SKM-1 treated with dmso at 0.1 percent for 144 hours (cell line): ENCODE data around the gene ANKRD11.

ENCODE experiments used
- DNase-seq: peaks from one replicate; lab custom pipeline; 2025; ENCODE audit not compliant: unreplicated experiment; lab: John Stamatoyannopoulos, UW

Gene ANKRD11

DNA sequence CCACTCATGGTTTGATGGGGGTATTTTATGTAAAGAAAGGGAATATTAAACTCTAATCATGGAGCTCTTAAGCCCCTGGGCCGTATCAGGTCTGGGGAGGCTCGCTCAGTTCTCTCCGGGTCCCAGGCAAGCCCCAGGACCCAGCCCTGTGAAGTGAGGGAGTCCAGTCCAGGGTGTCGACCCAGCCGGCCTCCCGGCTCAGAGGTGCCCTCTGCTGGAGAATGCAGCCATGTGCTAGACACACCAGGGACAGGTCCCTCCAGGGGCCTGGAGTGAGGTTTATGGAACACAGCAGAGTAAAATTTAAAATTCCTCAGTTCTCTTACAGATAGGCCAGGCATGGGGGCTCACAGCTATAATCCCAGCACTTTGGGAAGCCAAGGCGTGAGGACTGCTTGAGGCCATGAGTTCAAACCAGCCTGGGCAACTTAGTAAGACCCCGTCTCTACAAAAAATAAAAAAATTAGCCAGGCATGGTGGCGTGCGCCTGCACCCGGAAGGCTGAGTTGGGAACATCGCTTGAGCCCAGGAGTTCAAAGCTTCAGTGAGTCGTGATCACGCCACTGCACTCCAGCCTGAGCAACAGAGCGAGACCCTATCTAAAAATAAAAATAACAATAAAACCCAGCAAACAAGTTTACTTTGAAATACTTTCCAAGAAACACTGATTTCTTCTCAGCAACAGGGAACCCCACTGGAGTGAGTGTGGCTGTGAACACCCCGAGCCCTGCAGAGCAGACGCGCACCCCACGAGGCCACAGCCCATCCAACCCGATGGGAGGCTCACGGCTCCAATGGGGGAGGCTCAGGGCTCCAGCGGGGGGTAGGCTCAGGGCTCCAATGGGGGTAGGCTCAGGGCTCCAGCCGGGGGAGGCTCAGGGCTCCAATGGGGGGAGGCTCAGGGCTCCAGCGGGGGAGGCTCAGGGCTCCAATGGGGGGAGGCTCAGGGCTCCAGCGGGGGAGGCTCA lies 200.6 kb downstream of the ANKRD11 start:
- peak; percentile 56 for DNase-seq

GRCh38 chr16:89288966-89289365 lies 201.4 kb downstream of the ANKRD11 start:
- DNase-seq = no peak

DNA sequence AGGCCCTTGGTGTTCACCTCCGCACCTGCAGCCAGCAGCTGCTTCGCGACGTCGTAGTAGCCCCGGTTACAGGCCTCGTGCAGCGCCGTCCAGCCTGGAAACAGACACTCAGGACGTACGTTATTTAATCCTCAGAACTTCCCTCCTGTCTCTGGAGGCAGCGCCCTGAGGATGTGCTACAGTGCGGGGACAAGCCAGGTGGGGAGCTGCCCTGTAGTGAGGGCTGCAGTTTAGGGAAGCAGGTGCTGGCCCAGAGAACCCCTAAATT lies 201.8 kb downstream of the ANKRD11 start:
- no peak for DNase-seq

DNA sequence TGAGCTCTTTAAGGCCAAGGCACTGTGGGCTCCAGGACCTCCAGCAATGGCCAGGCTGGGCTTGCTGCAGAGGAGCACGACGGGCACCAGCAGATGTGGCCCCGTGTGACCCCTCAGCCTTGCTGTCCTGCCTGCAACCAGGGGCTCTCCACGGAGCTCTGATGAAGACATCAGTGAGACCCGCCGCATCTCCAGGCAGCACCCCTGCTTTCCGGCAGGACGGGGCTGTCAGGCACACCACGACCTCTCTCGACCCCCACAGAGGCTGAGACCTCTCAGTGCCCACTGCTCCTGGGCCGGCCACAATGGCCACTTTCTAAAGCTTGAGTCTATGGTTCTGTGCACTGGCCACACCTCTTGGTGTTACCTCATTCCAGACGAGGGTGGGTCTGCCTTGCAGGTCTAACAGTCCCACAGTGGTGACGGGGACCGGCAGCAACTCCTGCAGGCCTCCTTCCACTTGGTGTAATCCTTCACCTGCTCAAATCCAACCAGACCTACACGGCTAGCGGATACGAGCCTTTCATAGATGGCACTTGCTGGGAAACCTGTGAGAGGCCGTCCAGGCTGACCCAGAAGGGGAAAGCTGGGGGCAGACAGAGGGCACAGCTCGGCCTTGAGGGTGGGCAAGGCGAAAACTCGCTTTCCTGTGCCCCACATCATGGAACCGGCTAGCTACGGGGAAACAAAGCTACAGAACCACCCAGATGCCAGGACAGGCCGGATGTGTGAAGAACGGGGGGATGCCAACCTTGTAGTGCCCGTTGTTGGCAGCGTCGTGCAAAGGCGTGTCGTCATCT lies 202.4 kb downstream of the ANKRD11 start:
- no peak for DNase-seq

GRCh38 chr16:89286096-89286495 lies 204.3 kb downstream of the ANKRD11 start:
- DNase-seq = no peak

- no peak for DNase-seq
Measured at GRCh38 chr16:89285381-89285780, 205.0 kb downstream of the ANKRD11 start.

DNA sequence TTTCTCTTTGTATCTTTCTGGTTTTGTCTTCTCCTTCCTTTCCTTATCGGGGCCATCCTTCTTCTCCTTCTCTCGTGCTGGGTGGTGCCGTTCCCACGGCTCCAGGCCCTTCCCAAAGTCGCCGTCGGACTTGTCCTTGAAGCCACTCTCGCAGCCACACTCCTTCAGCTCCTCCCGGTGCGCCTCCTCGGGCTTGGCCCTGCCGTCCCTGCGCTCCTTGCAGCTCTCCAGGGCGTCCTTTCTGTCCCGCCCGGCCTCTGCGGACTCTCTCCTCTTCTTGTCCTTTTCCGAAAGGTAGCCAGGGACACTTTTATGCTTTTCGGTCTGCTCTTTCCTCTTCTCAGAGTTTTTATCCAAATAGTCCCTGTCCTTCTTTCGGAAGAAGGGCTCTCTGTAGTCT lies 206.9 kb downstream of the ANKRD11 start:
- no peak for DNase-seq

GRCh38 chr16:89282523-89282922 lies 207.8 kb downstream of the ANKRD11 start:
- no peak for DNase-seq

GRCh38 chr16:89281829-89282228 lies 208.5 kb downstream of the ANKRD11 start:
- DNase-seq = no peak

GRCh38 chr16:89281189-89281577 lies 209.2 kb downstream of the ANKRD11 start:
- DNase-seq = no peak

GRCh38 chr16:89280546-89281188 lies 209.7 kb downstream of the ANKRD11 start:
- DNase-seq = no peak

DNA sequence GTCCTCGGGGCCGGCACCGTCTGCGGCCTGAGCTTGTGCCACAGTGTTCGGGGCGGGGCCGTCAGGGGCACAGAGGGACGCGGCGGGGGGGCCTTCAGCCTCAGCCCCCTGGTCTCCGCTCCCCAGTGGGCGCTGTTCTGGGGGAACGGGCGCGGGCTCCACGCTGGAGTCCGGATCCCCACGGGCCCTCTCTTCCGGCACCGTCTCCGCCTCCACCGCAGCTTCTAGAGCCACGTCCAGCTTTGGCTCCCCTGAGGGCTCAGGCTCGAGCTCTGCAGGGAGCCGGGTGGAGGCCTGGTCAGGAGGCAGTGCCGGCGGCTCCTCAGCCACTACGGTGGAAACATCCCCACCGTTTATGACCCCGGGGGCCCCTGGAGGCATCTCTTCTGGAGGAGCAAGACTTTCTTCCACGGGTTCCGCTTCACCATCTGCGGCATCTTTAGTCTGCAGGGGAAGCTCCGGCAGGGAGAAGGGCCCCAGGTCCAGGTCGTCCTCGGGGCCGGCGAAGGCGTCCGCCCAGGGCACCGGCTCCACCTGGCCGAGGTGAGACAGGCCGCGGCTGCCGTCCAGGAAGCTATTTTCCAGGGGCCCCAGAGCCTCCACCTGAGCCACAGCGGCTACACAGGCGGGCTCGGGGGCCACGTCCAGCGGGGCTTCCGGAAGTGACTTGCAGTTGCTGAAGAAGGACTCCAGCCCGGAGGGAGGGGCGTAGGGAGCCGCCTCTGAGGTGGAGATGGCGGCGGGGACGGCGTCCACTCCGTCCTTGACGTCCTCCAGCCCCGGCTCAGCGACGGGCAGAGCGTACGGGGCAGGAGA lies 210.5 kb downstream of the ANKRD11 start:
- DNase-seq = no peak

GRCh38 chr16:89278441-89279240 lies 211.7 kb downstream of the ANKRD11 start:
- no peak for DNase-seq

- no peak for DNase-seq
Measured at GRCh38 chr16:89277641-89278341, 212.6 kb downstream of the ANKRD11 start.

DNA sequence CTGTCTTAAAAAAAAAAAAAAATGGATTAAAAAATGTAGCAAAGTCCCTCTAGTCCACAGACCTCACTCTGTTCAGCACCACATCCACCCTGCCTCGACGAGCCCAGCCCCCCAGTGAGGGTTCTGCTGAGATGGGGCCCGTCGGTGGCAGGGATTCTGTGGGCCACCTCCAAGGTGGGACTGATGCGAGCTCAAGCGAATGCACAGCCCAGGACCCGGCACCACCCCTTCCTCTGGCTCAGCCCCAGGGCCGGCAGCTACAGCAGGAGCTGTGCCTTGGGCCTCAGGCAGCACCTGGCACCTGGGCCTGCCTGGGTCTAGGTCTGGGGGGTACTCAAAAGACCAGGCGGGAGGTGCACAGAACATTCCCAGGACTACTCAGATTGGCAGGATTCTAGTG lies 213.3 kb downstream of the ANKRD11 start:
- no peak for DNase-seq

DNA sequence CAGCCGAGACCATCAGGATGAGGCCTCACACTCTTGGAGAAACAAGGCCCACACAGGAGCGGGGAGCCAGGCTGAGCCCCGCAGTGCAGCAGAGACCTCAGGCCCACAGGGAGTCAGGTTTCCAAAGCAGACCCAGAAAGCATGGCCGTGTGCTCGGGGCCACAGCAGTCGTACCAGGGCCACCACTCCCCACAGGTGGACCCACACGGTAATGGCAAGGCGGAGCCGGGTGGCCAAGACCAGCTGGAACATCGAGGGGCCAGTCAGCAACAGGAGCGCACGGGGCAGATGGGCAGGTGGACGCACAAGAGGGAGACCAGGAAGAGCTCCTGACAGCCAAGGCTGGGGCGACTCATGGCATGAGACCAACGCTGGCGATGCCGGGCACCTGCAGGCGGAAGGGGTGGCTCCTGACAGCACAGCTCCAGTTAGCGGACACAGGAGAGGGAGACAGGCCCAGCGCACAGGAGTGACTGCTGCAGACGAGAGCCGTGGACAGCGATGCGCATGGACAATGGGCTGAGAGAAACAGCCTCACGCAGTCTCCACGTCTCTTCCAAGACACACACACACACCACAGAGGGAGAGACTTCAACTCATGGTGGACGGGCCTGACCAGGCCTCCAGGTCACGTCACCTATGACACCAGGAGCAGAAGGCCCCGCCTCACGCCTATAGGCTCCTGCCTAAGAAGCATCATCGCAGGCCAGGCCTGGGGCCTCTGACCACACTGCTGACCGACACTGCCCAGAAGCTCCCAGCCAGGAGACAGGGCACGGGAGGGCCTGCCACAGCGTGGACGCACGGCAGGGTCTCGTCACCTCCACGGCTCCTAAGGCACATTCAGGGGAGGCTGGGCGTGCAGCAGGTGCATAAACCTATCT lies 214.3 kb downstream of the ANKRD11 start:
- no peak for DNase-seq

- no peak for DNase-seq
Measured at GRCh38 chr16:89275284-89275584, 215.1 kb downstream of the ANKRD11 start.

GRCh38 chr16:89274561-89275283 lies 215.6 kb downstream of the ANKRD11 start:
- no peak for DNase-seq
